ENCODE data around the gene RANBP9. TPM values are rescaled to one million over a fixed set of nuclear protein-coding genes. Genes with fewer than 3 reads are reported as not detected.
A peak's percentile ranks its signal among the peaks of the same experiment; 100 is the strongest.

Gene RANBP9
- total RNA-seq, 1 experiment from 2014 or later = 57.4 TPM

GRCh38 chr6:13574149-13574570 lies 137.5 kb downstream of the RANBP9 start:
- TF ChIP-seq EZH2 (IDR thresholded peaks at IDR 0.05; ENCODE audit: borderline replicate concordance, low read depth, low read length, poor library complexity, severe bottlenecking) (no peak), CTCF (conservative IDR thresholded peaks at IDR 0.05; ENCODE audit: low read depth, low read length) (peak; percentile 38)
- ChIA-PET POLR2A (ENCODE audit: low non-redundant PET) (interaction anchor here (0.6 kb wide), 1 partner anchor 271 kb away, joined by 4 read pairs; no protein-coding TSS in a partner anchor), CTCF (interaction anchor here (0.5 to 1.7 kb wide), 6 partner anchors 12 to 137 kb away, joined by 3 to 15 read pairs (median 6); partner anchors contain the start of genes NOL7 and RANBP9)
- DNase-seq (ENCODE audit: low spot score) = peak; percentile 96
- no TSS peak for BruUV-seq (replicated peaks)
- Histone ChIP-seq H3K4me1 (ENCODE audit: insufficient read depth, low read length, poor library complexity, severe bottlenecking) (no peaks in the 10 kb centered on the region), H3K4me3 (ENCODE audit: low read depth, low read length, poor library complexity, severe bottlenecking) (peak overlapping the region; percentile 67), H3K27ac (ENCODE audit: low read depth, low read length, poor library complexity, severe bottlenecking) (peak overlapping the region; percentile 74), H3K36me3 (ENCODE audit: insufficient read depth, low read length, poor library complexity, severe bottlenecking) (no peaks in the 10 kb centered on the region), H3K9me3 (ENCODE audit: low read depth, low read length, poor library complexity, severe bottlenecking) (no peaks in the 10 kb centered on the region), H3K27me3 (replicated peaks; ENCODE audit: insufficient read depth, low read depth, low read length, poor library complexity) (no peaks in the 10 kb centered on the region)
- intact Hi-C loops (cut with micrococcal nuclease; ENCODE audit: unreplicated experiment) = no loop called here

GRCh38 chr6:13573669-13574110 lies 137.9 kb downstream of the RANBP9 start:
- H3K36me3 ChIP-seq (ENCODE audit: insufficient read depth, low read length, poor library complexity, severe bottlenecking) = no peaks in the 10 kb centered on the region
- CTCF ChIA-PET = no interaction called here
- intact Hi-C loops (cut with micrococcal nuclease; ENCODE audit: unreplicated experiment) = no loop called here
- peak overlapping the region; percentile 74 for H3K27ac ChIP-seq (ENCODE audit: low read depth, low read length, poor library complexity, severe bottlenecking)
- BruUV-seq (replicated peaks) = TSS peak; percentile 82
- H3K4me1 ChIP-seq (ENCODE audit: insufficient read depth, low read length, poor library complexity, severe bottlenecking) = no peaks in the 10 kb centered on the region
- H3K4me3 ChIP-seq (ENCODE audit: low read depth, low read length, poor library complexity, severe bottlenecking) = peak overlapping the region; percentile 67
- TF ChIP-seq CTCF (conservative IDR thresholded peaks at IDR 0.05; ENCODE audit: low read depth, low read length) = no peak
- TF ChIP-seq EZH2 (IDR thresholded peaks at IDR 0.05; ENCODE audit: borderline replicate concordance, low read depth, low read length, poor library complexity, severe bottlenecking) = no peak
- POLR2A ChIA-PET (ENCODE audit: low non-redundant PET) = no interaction called here
- peak; percentile 39 for DNase-seq (ENCODE audit: low spot score)
- no peaks in the 10 kb centered on the region for H3K9me3 ChIP-seq (ENCODE audit: low read depth, low read length, poor library complexity, severe bottlenecking)
- no peaks in the 10 kb centered on the region for H3K27me3 ChIP-seq (replicated peaks; ENCODE audit: insufficient read depth, low read depth, low read length, poor library complexity)

- intact Hi-C loops (cut with micrococcal nuclease; ENCODE audit: unreplicated experiment) = no loop called here
- ChIA-PET CTCF (no interaction called here), POLR2A (ENCODE audit: low non-redundant PET) (interaction anchor here (0.6 kb wide), 1 partner anchor 166 kb away, joined by 16 read pairs; no protein-coding TSS in a partner anchor)
- H3K27ac ChIP-seq (ENCODE audit: low read depth, low read length, poor library complexity, severe bottlenecking) = peak overlapping the region; percentile 74
- no peaks in the 10 kb centered on the region for H3K9me3 ChIP-seq (ENCODE audit: low read depth, low read length, poor library complexity, severe bottlenecking)
- no peaks in the 10 kb centered on the region for H3K36me3 ChIP-seq (ENCODE audit: insufficient read depth, low read length, poor library complexity, severe bottlenecking)
- TF ChIP-seq EZH2 (IDR thresholded peaks at IDR 0.05; ENCODE audit: borderline replicate concordance, low read depth, low read length, poor library complexity, severe bottlenecking) (no peak), CTCF (conservative IDR thresholded peaks at IDR 0.05; ENCODE audit: low read depth, low read length) (no peak)
- H3K4me3 ChIP-seq (ENCODE audit: low read depth, low read length, poor library complexity, severe bottlenecking) = peak overlapping the region; percentile 67
- no peaks in the 10 kb centered on the region for H3K4me1 ChIP-seq (ENCODE audit: insufficient read depth, low read length, poor library complexity, severe bottlenecking)
- no peak for DNase-seq (ENCODE audit: low spot score)
- BruUV-seq (replicated peaks) = no TSS peak
- no peaks in the 10 kb centered on the region for H3K27me3 ChIP-seq (replicated peaks; ENCODE audit: insufficient read depth, low read depth, low read length, poor library complexity)
Observed at GRCh38 chr6:13572951-13573654, 138.5 kb downstream of the RANBP9 start.
